Chondrocyte (in vitro differentiated cells): Measurements from ENCODE around the gene REM2. TPM values are rescaled to one million over a fixed set of nuclear protein-coding genes. Genes with fewer than 3 reads are reported as not detected.

ENCODE experiments used
- DNase-seq: peaks from one replicate; pipeline ENCODE4 v3.0.0; 2021; ENCODE audit warnings: mixed read lengths, low spot score
- H3K27ac Mint-ChIP-seq: one replicate; pipeline ENCODE4 v1.8.0; 2021; ENCODE audit warnings: mild to moderate bottlenecking, moderate library complexity, mixed read lengths; ENCODE audit not compliant: unreplicated experiment
- H3K27me3 Mint-ChIP-seq: 2 replicates; pipeline ENCODE4 v1.8.0; 2021; ENCODE audit warnings: low read depth, mixed read lengths
- H3K36me3 Mint-ChIP-seq: 2 replicates; pipeline ENCODE4 v1.8.0; 2021; ENCODE audit warnings: low read depth, mixed read lengths
- H3K4me1 Mint-ChIP-seq: 2 replicates; pipeline ENCODE4 v1.8.0; 2021; ENCODE audit warnings: low read depth, mild to moderate bottlenecking, mixed read lengths
- H3K4me3 Mint-ChIP-seq: one replicate; pipeline ENCODE4 v1.8.0; 2021; ENCODE audit warnings: mild to moderate bottlenecking, moderate library complexity, mixed read lengths; ENCODE audit not compliant: unreplicated experiment
- H3K9me3 Mint-ChIP-seq: 2 replicates; pipeline ENCODE4 v1.8.0; 2021; ENCODE audit warnings: low read depth, mixed read lengths
- total RNA-seq: library from RNA; stranded (reverse); gene quantifications from 3 replicates; pipeline ENCODE4 v1.2.1, GENCODE V29; 2021
- TF ChIP-seq, protein P1 (sequence below): fragments of 200-600 bp; sonication (generic); IDR thresholded peaks from 2 replicates; pipeline ENCODE4 v1.5.0; 2021; ENCODE audit warnings: antibody characterized with exemption, mild to moderate bottlenecking, moderate library complexity

Gene REM2
- total RNA-seq, 1 donor from 2014 or later = 0.10 TPM

- DNase-seq = no peak
These were observed 6.0 kb upstream of the REM2 start for GRCh38 chr14:22877000-22877501.

DNA sequence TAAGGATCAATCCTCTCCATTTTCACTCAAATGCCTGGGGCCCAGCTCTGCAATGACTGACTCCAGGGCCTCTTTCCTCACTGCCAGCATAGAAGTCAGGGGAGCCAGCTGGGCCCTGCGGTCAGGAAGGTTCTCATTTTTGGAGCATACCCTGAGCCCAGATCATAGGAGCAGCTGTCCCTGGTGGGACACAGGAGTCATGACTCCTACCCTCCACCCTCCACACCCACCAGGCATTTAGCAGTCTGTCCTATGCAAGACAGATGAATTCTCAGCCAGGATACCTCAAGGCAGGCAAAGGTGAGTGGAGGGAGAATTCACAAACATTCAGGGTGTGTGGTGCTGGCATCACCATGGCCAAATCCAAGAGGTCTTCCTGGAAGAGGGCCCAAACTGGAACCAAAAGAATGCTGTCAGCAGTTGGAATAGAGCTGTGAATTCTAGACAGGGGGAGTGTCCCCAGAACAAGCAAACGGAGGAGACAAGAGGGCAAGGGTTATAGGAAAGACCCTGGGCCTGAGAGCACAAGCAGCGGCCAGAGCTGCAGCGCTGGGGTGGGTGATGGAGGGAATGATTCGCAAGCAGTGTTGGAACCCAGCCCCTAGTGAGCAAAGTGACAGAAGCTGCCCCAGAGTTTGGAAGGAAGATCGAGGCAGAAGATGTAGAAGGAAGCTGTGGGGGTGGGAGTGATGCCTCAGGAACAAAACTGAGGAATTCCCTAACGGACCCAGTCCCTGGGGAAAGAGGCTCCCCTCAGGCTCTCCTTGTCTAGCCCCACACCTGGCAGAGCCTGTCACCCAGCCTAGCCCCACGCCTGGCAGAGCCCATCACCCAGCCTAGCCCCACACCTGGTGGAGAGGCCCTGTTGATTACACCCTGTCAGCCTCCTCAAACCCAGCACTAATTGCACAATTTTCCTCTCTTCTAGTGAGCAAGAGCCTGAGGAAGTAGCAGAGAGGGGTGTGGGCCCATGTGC is 4.5 kb upstream of the REM2 start:
- Mint-ChIP-seq H3K27me3 (no peaks in the 10 kb centered on the region), H3K9me3 (no peaks in the 10 kb centered on the region), H3K4me1 (peaks cover 13% of the 10 kb centered on the region), H3K27ac (peak overlapping the region; percentile 57), H3K36me3 (peaks cover 34% of the 10 kb centered on the region), H3K4me3 (no peak overlapping the region)
- no peak for DNase-seq
- TF ChIP-seq, protein P1, sequence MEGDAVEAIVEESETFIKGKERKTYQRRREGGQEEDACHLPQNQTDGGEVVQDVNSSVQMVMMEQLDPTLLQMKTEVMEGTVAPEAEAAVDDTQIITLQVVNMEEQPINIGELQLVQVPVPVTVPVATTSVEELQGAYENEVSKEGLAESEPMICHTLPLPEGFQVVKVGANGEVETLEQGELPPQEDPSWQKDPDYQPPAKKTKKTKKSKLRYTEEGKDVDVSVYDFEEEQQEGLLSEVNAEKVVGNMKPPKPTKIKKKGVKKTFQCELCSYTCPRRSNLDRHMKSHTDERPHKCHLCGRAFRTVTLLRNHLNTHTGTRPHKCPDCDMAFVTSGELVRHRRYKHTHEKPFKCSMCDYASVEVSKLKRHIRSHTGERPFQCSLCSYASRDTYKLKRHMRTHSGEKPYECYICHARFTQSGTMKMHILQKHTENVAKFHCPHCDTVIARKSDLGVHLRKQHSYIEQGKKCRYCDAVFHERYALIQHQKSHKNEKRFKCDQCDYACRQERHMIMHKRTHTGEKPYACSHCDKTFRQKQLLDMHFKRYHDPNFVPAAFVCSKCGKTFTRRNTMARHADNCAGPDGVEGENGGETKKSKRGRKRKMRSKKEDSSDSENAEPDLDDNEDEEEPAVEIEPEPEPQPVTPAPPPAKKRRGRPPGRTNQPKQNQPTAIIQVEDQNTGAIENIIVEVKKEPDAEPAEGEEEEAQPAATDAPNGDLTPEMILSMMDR = no peak

More at GRCh38 chr14:22877000-22877501, 6.0 kb upstream of the REM2 start:
- TF ChIP-seq, protein P1 = no peak
- H3K4me3 Mint-ChIP-seq = no peak overlapping the region
- peaks cover 16% of the 10 kb centered on the region for H3K4me1 Mint-ChIP-seq
- peaks cover 37% of the 10 kb centered on the region for H3K36me3 Mint-ChIP-seq
- H3K27ac Mint-ChIP-seq = no peak overlapping the region
- H3K9me3 Mint-ChIP-seq = no peaks in the 10 kb centered on the region
- no peaks in the 10 kb centered on the region for H3K27me3 Mint-ChIP-seq

DNA sequence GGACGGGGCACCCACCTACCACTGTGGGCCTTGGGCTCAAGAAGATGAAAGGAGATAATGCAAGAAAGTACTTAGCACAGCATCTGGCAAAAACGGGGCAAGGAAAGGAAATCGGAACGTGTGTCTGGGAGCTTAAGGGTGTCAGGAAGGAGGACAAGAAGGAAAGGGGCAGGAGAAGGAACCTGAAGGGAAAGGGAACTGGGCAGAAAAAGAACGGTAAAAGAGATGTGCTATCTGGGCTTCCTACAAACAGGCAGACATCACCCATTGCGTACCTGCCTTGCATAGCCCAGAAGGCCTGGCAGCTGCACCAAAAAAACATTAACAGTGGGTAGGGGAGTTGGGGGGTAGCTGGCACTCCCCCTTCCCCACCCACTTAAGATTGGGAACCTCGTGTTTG is 958 bp upstream of the REM2 start:
- Mint-ChIP-seq H3K4me3 (no peak overlapping the region), H3K27me3 (no peaks in the 10 kb centered on the region), H3K36me3 (peaks cover 17% of the 10 kb centered on the region), H3K27ac (no peak overlapping the region), H3K9me3 (no peaks in the 10 kb centered on the region), H3K4me1 (peaks cover 12% of the 10 kb centered on the region)
- TF ChIP-seq, protein P1 = no peak
- no peak for DNase-seq

DNA sequence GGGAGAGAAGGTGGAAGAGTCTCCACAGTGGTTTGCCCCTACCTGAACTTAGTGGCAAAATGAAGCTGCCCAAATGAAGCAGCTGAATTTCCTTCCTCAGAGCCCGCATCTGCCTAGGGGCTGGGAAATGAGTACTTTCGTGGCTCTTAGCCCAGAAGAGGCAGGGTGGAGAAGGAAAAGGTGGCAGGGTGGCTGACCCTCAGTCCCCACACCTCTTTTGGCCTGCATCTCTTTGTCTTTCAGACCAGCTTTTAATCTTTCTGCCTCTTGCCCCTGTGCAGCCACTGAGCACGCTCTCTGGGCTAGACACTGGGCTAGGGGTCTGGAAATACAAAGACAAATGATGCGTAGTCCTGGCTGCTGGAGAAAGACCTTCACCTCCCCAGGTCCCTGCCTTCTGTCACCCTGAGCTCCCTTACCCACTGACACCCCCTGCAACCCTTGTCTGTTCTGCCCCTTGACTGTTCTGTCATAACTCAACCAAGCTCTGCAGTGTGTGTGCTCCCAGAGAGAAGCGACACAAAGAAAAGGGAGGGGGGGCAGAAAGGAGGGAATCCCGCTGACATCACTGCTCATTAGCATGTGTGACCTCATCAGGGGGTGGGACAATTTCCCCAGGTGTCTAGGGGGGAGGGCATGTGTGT is 371 bp upstream of the REM2 start:
- no peak overlapping the region for H3K27ac Mint-ChIP-seq
- peaks cover 17% of the 10 kb centered on the region for H3K4me1 Mint-ChIP-seq
- TF ChIP-seq, protein P1 = no peak
- H3K9me3 Mint-ChIP-seq = no peaks in the 10 kb centered on the region
- no peak for DNase-seq
- H3K4me3 Mint-ChIP-seq = no peak overlapping the region
- no peaks in the 10 kb centered on the region for H3K27me3 Mint-ChIP-seq
- H3K36me3 Mint-ChIP-seq = peaks cover 15% of the 10 kb centered on the region

- Mint-ChIP-seq H3K27me3 (no peaks in the 10 kb centered on the region), H3K27ac (peak overlapping the region; percentile 0), H3K36me3 (peaks cover 3% of the 10 kb centered on the region), H3K4me3 (no peak overlapping the region), H3K4me1 (peaks cover 22% of the 10 kb centered on the region), H3K9me3 (no peaks in the 10 kb centered on the region)
- TF ChIP-seq, protein P1 = no peak
- DNase-seq = no peak
These were observed 1.2 kb downstream of the REM2 start for GRCh38 chr14:22884076-22884737.
